HG02678 (cell line): ENCODE results near the gene BTBD16.

ENCODE experiments used
- ATAC-seq: cut with Tn5 transposase; IDR thresholded peaks from one replicate; pipeline ENCODE4 v1.9.1; 2021; ENCODE audit warnings: mild to moderate bottlenecking, moderate library complexity; ENCODE audit not compliant: unreplicated experiment

Gene BTBD16

GRCh38 chr10:122292376-122292775, 21.3 kb downstream of the BTBD16 start:
- ATAC-seq: no peak

- no peak for ATAC-seq
Observed at GRCh38 chr10:122293156-122293960, 22.3 kb downstream of the BTBD16 start.

- ATAC-seq: no peak
Observed at GRCh38 chr10:122293961-122294380, 22.9 kb downstream of the BTBD16 start.

GRCh38 chr10:122294511-122295450, 23.7 kb downstream of the BTBD16 start:
- no peak for ATAC-seq

DNA sequence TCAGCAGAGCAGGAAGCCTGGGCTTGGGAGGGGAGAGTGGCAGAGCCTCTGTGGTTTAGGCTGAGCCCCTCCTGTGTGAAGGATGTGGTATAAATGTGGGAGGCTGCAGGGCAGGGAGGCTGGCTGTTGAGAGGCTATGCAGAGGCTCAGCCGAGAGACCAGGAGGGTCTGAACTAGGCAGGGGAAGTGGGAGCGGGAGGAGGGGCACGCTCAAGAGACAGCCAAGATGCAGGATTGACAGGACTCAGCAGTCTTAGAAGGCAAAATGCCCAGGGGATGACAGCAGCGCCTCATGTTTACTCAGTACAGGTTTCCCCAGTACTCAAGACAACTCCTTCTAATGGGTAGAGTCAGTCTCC, 24.3 kb downstream of the BTBD16 start:
- no peak for ATAC-seq

- ATAC-seq: peak; percentile 40
Observed at GRCh38 chr10:122296363-122297120, 25.4 kb downstream of the BTBD16 start.

- no peak for ATAC-seq
Observed at GRCh38 chr10:122297583-122297982, 26.5 kb downstream of the BTBD16 start.

DNA sequence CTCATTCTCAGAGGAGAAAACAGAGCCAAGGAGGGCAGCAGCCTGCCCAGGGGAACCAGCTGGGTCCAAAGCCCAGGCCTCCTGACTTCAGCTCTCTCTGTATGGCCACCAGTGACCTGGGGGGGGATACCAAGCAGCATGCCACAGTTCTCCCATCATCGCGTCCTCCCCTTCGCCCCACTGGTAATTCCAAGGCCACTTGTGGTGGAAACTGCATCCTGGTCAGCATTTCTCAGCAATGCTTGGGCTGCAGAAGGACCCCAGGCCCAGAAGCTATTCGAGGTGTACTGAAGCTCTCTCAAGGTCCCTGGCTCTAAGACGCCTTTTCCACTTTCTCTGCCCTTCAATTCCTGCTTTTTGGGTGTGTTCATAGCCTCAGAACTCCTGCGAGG, 27.1 kb downstream of the BTBD16 start:
- no peak for ATAC-seq

DNA sequence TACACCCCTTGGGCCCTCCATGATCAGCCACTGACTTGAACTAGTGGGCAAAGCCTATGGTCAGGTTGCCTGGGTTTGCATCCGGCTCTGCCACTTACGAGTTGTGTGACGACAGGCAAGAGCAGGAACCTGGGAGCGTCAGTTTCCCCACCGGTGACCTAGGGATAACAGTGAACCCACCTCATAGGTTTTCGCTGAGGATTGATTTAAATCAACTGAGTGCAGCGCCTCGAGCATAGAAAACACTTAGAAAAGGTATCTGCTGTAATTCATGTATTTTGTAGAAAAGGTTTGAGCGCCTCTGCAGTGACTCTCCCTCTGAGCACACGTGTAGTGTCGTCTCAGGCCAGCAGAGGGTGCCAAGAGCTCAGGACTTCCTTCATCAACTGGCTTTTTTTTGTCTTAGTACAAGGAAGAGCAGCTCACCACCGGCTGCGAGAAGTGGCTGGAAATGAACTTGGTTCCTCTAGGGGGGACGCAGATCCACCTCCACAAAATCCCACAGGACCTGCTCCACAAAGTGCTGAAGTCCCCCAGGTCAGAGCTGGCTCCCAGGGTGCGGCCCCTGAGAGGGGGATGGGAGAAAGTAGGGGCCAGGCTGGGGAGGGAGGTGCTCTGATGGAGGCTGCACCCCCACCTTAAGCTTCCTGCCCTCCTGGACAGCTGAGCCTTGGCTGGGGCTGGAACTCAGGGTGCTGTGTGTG, 27.7 kb downstream of the BTBD16 start:
- peak; percentile 72 for ATAC-seq

DNA sequence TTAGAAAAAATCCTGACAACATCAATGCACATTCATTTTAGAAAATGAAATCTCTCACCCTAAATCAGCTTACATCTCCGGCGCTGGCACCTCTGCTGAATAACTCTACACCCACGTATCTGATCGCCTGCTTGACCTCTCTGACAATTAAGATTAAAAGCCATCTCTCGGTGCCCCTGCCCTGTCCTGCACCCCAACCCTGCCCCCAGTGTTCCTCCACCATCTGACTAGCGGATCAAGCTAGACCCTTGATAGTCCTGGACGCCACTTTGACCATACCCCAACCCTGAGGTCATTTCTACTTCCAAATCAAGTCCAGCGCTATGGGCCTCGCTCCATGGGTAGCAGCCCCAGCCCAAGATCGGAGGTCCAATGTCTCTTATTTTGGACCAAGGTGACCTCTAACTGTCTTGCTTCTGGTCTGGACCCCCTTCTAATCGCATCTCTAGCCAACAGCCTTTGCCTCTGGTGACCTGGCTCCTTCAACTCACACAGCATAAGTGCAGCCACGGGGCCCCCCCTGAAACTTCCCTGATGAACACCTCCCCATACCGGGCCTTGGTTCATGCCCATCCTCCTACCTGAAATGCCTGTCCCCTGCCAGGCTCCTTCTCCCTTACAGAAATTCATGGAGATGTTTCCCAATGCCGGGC, 28.5 kb downstream of the BTBD16 start:
- no peak for ATAC-seq

GRCh38 chr10:122301055-122301810, 30.1 kb downstream of the BTBD16 start:
- ATAC-seq: no peak

- no peak for ATAC-seq
Observed at GRCh38 chr10:122301811-122302115, 30.7 kb downstream of the BTBD16 start.

- ATAC-seq: no peak
Observed at GRCh38 chr10:122302315-122302714, 31.2 kb downstream of the BTBD16 start.

GRCh38 chr10:122303271-122304053, 32.4 kb downstream of the BTBD16 start:
- ATAC-seq: no peak

GRCh38 chr10:122304054-122304579, 33.0 kb downstream of the BTBD16 start:
- ATAC-seq: no peak

DNA sequence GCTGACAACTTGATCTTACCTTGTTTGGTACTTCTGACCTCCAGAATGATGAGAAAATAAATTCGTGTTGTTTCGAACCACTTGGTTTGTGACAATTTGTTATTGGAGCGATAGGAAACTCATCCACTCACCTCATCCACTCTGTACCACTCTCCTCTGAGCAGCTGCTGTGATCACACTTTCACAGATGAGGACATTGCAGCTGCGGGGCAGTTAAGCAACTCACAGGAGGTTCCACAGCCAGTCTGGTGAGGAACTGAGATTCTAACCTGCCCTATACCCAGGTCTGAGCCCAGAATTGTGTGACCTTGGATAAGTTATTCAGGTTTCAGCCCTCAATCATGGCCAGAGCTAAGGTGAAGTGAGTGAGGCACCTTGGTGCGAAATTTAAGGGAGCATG, 35.2 kb downstream of the BTBD16 start:
- ATAC-seq: no peak

DNA sequence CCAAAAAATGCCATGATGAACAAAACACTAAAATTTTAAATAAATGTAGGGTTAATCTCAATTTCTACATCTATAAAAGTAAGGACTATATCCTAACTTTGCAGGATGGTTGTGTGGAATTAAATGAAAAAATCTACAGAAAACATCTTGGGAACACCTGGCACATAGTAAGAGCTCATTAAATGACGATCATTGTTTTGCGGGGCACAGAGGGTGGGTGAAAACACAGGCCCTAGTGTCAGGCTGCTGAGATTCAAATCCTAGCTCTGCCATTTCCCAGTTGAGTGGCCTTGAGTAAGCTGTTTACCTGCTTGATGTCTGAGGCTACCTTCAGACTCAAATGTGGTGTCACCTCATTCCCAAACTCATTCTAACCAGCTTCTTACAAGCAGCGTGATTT, 35.6 kb downstream of the BTBD16 start:
- no peak for ATAC-seq

GRCh38 chr10:122307669-122308416, 36.7 kb downstream of the BTBD16 start:
- peak; percentile 68 for ATAC-seq
